ENCODE data around the gene ZNF846.
"Not testable (repeated sequence)": the region's sequence is repeated elsewhere in the genome, so short reads cannot be mapped to it uniquely, and the experiment has no call there.

DNA sequence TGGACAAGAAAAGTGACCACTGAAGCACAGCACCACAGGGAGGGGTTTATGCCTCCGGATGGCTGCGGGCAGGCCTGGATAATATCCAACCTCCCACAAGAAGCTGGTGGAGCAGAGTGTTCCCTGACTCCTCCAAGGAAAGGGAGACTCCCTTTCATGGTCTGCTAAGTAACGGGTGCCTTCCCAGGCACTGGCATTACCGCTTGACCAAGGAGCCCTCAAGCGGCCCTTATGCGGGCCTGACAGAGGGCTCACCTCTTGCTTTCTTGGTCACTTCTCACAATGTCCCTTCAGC is 22.5 kb upstream of the ZNF846 start:
- TF ChIP-seq, protein P1, sequence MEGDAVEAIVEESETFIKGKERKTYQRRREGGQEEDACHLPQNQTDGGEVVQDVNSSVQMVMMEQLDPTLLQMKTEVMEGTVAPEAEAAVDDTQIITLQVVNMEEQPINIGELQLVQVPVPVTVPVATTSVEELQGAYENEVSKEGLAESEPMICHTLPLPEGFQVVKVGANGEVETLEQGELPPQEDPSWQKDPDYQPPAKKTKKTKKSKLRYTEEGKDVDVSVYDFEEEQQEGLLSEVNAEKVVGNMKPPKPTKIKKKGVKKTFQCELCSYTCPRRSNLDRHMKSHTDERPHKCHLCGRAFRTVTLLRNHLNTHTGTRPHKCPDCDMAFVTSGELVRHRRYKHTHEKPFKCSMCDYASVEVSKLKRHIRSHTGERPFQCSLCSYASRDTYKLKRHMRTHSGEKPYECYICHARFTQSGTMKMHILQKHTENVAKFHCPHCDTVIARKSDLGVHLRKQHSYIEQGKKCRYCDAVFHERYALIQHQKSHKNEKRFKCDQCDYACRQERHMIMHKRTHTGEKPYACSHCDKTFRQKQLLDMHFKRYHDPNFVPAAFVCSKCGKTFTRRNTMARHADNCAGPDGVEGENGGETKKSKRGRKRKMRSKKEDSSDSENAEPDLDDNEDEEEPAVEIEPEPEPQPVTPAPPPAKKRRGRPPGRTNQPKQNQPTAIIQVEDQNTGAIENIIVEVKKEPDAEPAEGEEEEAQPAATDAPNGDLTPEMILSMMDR (IDR thresholded peaks at IDR 0.05): not testable (repeated sequence)
- TF ChIP-seq POLR2A (IDR thresholded peaks at IDR 0.05); POLR2AphosphoS5 (IDR thresholded peaks at IDR 0.05; ENCODE audit: insufficient read depth in 1 of 2, low read depth in 1 of 2): not testable (repeated sequence)
